Posterior vena cava (tissue), 2 donors: ENCODE results near the gene ZBTB48. TPM values are rescaled to one million over a fixed set of nuclear protein-coding genes. Genes with fewer than 3 reads are reported as not detected.
"Not testable (repeated sequence)": the region's sequence is repeated elsewhere in the genome, so short reads cannot be mapped to it uniquely, and the experiment has no call there.

Experiments used
- DNase-seq: peaks from one replicate; pipeline ENCODE4 v3.0.0-alpha.2; 2020; ENCODE audit warnings: low spot score
- intact Hi-C, 2 donors: fragments of 100-400 bp; cut with DNase I; formaldehyde crosslinking; loops; one replicate each; pipeline versions ENCODE4 v1.14.1 to v1.14.2; 2022 to 2023
- long read RNA-seq, 2 donors: library from polyadenylated mRNA; unstranded; transcript quantifications; one replicate each; pipeline ENCODE4 v2.0.0, GENCODE V29; 2020 to 2021
- total RNA-seq, 2 donors: library from RNA; stranded (reverse); fragmentation: NEBNext Ultra II Directional; extraction: Animal tissue kit (Norgen Biotek cat#: 25700); gene quantifications; one replicate each; pipeline ENCODE4 v1.2.1, GENCODE V29; 2021
- donor health status: DM: yes; HTN: yes; CAD: no.
- donor health status: DM: yes; HTN: yes; CAD: no.

Gene ZBTB48
- total RNA-seq = 10 to 100 TPM; 18.6 to 19.5 TPM
- long read RNA-seq, donor 1, partial matches to known transcripts = 2 of 5 reads
- long read RNA-seq, donor 1, other reads (novel, unspliced or antisense) = 3 of 5 reads
- long read RNA-seq, donor 2, partial matches to known transcripts = 5 of 51 reads
- long read RNA-seq, donor 2, other reads (novel, unspliced or antisense) = 42 of 51 reads

DNA sequence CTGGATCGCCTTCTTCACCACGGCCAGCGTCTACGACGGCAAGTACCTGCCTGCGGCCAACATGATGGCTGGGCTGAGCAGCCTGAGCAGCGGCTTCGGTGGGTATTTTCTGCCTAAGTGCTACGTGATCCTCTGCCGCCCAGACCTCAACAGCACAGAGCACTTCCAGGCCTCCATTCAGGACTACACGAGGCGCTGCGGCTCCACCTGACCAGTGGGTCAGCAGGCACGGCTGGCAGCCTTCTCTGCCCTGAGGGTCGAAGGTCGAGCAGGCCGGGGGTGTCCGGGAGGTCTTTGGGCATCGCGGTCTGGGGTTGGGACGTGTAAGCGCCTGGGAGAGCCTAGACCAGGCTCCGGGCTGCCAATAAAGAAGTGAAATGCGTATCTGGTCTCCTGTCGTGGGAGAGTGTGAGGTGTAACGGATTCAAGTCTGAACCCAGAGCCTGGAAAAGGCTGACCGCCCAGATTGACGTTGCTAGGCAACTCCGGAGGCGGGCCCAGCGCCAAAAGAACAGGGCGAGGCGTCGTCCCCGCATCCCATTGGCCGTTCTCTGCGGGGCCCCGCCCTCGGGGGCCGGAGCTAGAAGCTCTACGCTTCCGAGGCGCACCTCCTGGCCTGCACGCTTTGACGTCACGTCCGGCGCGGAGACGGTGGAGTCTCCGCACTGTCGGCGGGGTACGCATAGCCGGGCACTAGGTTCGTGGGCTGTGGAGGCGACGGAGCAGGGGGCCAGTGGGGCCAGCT, at the start of gene ZBTB48:
Gene ZBTB48 (plus strand): TSS at position 621 of the 745 bp plus-strand sequence. CDS start 616 bp downstream, outside the sequence.
- peak; percentile 100 for DNase-seq
- intact Hi-C loops = no loop called here

DNA sequence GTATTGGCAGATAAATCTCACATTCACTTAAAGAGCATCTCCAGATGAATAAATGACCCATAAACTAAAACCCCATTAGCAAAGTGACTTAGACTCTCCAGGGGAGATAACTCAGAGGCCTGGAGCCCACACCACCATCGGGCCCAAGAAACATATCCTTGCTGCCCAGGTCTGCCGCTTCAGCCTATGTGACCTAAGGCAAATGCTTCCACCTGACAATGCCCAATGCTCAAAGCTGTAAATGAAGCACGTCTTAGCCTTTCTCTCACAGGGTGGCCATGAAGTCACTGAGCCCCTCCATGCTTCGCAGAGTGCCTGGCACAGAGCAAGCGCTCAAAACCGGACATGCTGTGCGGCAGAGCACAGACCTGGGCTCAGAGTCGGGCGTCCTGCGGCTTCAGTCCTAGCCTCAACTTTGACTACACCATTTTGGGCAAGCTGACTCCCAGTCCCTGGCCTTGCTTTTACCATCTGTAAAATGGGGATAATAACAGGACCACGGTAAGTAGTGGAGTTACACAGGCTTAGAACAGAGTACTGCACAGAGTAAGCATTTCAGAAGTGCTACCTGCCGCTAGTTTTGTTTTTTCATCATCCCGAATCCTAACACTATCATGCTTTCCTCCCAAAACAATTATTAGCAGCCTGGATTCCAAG, 49.2 kb upstream of the ZBTB48 start:
- intact Hi-C loops = no loop called here
- peak; percentile 64 for DNase-seq

DNA sequence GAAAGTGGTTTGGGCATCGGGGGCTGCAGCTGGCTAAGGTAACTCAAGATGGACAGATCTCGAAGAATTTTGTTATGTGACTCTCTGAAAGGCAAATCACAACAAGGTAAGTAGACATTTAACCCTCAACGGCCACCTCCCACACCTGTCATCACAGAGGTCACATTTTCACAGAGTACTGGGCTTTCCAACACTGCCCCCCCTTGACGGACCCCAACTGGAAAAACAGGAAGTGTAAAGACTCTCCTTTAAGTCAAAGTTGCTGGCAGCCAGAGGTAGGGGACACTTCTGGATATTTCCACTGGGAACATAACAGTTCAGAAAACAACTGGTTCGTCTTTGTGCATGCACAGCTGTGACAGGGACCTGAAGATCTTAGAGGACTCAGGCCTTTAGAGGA, 47.8 kb upstream of the ZBTB48 start:
- intact Hi-C loops = no loop called here
- peak; percentile 43 for DNase-seq

DNA sequence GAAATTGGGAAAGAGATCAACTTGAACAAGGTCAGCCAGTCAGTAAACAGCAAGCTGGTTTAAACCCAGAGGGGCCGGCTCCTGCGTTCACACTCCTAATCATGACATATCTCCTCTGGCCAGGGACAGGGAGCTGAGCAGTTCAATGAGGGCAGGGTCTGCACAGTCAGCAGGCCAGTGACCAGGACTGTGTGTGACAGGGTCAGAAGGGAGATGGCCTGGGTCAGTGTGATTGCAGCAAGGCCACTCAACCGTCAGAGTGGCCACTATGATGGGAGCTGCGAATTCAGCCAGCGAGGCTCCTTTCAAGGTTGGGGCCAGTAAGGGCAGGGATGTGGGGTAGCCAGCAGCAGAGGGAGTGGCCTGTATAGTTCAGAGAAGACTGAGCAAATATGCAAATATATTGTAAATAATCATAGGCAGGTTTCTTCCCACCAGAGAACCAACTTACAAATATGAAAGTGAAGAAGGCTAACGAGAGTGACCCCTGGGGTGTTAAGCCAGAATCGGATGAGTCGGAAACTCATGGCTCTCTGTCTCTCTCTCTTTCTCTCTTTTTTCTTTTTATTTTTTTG, 45.5 kb upstream of the ZBTB48 start:
- intact Hi-C loops = no loop called here
- DNase-seq = peak; percentile 31

DNA sequence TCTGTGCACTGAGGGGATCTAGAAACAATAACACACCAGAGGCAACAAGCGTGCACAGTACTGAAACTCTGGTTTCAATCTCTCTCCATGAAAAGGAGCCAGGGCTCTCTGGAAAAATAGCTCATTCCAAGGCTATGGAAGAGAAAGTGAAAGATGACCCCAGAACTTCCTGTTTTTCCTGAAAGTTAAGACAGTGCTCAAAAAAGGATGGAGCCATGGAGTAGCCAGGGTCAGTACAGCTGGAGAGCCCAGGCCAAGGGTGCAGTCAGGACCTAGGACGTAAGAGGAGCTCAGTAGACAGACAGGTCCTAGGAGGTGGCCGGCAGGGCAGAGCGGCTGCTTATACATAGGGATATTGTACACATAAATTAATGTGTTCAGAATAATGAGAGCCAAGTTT, 44.6 kb upstream of the ZBTB48 start:
- intact Hi-C loops = no loop called here
- DNase-seq = peak; percentile 20

DNA sequence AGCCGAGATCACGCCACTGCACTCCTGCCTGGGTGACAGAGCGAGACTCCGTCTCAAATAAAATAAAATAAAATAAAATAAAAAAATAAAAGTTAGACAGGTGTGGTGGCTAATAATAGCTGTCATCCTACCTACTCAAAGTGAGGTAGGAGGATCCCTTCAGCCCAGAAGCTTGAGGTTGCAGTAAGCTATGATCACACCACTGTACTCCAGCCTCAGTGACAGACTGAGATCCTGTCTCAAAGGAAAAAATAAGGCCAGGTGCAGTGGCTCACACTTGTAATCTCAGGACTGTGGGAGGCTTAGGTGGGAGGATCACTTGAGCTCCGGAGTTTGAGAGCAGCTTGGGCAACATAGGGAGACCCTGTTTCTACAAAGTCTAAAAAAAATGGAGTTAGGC, 43.5 kb upstream of the ZBTB48 start:
- DNase-seq = no peak
- intact Hi-C loops = no loop called here

DNA sequence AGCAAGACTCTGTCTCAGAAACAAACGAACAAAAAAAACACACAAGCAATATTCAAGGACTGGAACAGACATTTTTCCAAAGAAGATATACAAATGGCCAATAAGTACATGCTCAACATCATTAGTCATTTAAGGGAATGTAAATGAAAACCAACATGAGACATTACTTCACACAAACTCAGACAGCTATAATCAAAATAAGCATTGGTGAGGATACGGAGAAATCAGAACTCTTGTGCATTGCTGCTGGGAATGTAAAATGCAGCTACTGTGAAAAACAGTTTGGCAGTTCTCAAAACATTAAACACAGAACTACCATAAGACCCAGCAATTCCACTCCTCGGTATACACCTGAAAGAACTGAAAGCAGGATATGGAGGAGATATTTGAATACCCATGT, 40.8 kb upstream of the ZBTB48 start:
- DNase-seq = no peak
- intact Hi-C loops = no loop called here

DNA sequence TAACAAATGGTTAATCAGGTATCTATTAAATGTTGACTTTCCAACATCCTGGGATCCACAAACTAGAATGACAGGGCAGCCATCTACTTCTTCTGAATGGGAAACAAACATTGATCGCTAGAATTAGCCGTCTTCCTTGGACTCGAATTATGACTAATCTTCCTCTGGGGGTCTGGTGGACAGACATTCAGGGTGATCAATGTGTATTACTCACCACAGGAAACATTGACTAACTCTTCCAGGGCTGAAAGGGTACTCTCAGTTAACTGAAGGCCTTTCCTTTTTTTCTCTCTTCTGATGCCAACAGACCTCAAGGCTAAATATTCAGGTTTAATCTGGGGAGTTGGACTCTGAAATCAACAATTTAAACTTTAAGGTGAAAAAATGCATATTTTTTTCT, 35.0 kb upstream of the ZBTB48 start:
- intact Hi-C loops = no loop called here
- no peak for DNase-seq

DNA sequence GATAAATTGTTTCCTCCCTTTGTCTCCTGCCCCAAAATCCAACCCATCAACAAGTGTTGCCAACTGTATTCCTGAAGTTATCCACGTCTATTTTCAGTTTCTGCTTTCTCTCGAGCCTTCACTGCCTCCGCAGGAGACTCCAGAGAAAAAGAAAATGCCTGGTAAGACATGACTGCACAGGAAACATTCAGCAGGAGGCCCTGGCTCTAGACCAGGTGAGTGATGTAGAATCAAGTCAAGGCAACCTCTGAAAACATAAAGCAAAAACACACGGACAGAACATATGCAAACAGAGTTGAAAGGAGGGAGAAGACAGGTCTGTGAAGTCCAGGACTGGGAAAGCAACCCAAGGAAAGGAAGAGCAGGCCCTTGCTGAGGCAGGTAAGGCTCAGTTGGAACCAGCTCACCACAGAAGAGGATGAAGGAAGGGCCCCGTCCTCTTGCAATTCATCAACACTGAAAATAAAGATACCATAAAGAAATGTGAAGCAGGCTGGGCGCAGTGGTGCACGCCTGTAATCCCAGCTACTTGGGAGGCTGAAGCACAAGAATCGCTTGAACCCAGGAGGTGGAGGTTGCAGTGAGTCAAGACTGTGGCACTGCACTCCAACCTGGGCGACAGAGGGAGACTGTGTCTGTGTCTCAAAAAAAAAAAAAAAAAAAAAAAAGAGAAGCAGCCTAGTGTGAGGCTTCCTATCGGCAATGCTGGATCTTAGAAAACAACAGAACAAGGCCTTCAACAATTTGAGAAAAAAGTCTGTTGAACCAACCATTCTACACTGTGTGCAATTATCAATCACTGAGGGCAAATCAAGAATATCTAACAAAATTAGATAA, 34.3 kb upstream of the ZBTB48 start:
- peak; percentile 25 for DNase-seq
- intact Hi-C loops = no loop called here

DNA sequence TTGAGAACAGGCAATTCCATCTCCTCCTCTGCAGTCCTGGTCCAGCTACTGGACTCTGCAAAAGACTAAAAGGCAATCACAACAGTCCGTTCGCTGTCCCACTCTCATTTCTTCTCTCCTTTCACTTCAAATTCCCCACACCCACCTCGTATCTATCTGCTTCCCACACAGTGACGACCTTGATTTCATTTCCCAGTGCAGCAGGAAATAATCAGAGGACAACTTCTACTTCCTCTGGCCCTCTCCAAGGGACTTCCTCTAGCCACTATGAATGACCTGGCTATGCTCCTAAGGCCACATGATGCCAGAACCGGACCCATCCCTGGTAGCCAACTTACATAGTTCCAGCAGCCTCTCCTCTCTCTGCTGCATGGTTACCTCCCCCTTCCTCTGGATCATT, 33.5 kb upstream of the ZBTB48 start:
- DNase-seq = peak; percentile 20
- intact Hi-C loops = no loop called here

DNA sequence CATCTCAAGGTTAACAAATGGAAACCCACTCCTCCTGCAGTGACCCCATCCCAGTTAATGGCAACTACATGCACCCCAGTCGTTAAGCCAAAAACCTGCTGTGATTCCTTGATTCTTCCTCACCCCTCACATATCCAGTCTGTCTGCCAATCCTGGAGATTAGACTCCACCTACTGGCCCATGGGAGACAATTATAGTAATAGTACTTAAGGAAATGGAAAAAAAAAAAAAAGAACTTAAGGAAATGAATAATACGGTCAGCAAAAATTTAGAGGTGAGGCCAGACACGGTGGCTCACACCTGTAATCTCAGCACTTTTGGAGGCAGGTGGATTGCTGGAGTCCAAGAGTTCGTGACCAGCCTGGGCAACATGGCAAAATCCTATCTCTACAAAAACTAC, 32.5 kb upstream of the ZBTB48 start:
- intact Hi-C loops = no loop called here

DNA sequence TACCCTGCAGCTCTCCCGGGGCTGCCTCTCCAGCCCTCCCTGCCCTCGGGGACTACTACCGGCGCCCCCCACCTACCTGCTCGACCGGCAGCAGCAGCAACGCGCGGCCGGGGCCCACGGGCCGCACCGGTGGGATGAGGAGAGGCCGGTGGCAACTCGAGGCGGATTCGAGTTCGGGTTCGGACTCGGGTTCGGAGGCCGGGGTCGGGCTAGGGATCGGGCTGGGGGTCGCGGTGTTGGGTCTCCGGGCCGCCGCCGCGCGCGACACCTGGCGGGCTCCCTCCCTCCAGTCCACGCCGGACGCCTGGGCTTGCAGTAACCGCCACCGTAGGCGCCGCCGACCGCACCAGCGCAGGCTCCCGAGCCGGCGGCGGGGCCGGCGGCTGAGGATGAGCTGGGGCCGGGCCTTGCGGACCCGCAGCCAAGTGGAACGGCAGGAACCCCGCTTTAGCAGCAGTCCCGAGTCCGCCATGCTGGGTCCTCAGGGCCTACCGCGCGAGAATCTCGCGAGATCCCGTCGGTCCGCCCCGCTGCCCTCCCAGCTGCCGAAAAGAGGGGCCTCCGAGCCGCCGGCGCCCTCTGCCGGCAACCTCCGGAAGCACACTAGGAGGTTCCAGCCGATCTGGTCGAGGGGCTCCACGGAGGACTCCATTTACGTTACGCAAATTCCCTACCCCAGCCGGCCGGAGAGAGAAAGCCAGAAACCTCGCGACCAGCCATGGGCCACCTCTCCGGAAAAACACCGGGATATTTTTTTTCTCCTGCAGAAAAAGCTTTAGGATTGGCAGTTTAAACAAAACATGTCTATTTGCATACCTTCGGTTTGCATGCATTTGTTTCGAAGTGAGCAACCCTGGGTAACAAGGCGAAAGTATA, 25.5 kb upstream of the ZBTB48 start, which contains the start of gene NOL9:
Gene NOL9 (minus strand): TSS at position 483 of the 876 bp plus-strand sequence. CDS start 11 bp downstream, at position 472.
- intact Hi-C loops = loop anchor here in 1 of 2 donors (10.0 kb wide), 1 partner anchor 81 kb away; no protein-coding TSS in a partner anchor
- DNase-seq = peak; percentile 99

More for the DNA sequence above, 32.5 kb upstream of the ZBTB48 start:
- DNase-seq = no peak

DNA sequence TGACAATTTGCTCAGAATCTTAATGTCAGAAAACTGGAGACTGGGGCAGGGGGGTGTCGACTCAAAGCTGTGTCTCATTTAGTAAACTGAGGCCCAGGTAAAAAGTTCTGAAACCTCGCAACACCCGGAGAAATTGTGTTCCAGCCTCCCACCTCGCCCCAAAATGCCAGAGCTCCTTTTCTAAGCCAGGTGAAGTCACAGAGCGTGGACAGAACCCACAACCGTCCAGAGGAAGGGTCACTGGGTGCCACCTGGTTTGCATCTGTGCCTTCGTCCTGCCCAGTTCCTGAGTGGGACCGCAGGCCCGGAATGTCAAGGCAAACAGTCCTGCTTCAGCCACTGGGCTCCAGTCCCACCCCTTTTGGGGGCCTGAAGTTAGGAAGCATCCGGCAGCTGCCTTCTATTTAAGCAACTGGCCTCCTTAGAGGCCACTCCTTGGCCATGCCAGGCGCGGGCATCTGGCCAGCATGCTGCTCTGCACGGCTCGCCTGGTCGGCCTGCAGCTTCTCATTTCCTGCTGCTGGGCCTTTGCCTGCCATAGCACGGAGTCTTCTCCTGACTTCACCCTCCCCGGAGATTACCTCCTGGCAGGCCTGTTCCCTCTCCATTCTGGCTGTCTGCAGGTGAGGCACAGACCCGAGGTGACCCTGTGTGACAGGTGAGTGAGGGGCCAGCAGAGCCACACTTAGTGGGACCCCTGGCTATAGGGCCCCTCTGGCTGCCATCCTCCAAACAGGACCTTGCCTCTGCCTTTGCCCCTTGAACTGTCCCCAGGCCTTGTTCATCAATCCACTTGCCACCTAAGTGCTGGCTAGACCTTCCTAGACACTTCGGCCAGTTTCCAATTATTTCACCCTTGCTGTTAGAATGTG, 24.7 kb upstream of the ZBTB48 start, which contains the start of gene TAS1R1:
Gene TAS1R1 (plus strand): TSS at position 401 of the 872 bp plus-strand sequence. CDS start 67 bp downstream, at position 468.
- intact Hi-C loops = loop anchor here in 1 of 2 donors (10.0 kb wide), 1 partner anchor 80 kb away; no protein-coding TSS in a partner anchor
- no peak for DNase-seq

DNA sequence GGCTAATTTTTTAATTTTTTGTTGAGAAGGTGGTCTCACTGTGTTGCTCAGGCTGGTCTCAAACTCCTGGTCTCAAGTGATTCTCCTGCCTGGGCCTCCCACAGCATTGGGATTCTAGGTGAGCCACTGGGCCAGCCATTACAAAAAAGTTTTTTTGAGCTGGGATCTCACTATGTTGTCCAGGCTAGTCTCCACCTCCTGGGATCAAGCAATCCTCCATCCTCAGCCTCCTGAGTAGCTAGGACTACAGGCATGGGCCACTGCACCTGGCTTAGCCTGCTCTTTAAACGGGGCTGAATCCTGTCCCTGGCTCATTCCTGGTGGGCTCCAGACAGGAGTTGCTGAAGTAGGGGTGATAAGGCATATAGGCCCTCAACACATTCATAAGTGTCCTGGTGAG, 22.2 kb upstream of the ZBTB48 start:
- intact Hi-C loops = loop anchor here in 1 of 2 donors (10.0 kb wide), 1 partner anchor 77 kb away; no protein-coding TSS in a partner anchor
- no peak for DNase-seq

DNA sequence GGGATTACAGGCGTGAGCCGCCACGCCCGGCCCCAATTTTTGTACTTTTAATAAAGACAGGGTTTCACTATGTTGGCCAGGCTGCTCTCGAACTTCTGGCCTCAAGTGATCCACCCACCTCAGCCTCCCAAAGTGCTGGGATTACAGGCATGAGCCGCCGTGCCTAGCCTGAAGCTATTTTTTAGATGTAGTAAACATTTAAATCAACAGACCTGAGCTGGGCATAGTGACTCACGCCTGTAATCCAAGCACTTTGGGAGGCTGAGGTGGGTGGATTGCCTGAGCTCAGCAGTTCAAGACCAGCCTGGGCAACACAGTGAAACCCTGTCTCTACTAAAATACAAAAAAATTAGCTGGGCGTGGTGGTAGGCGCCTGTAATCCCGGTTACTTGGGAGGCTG, 20.6 kb upstream of the ZBTB48 start:
- not testable (repeated sequence) for DNase-seq
- intact Hi-C loops = loop anchor here in 1 of 2 donors (10.0 kb wide), 1 partner anchor 76 kb away; no protein-coding TSS in a partner anchor

DNA sequence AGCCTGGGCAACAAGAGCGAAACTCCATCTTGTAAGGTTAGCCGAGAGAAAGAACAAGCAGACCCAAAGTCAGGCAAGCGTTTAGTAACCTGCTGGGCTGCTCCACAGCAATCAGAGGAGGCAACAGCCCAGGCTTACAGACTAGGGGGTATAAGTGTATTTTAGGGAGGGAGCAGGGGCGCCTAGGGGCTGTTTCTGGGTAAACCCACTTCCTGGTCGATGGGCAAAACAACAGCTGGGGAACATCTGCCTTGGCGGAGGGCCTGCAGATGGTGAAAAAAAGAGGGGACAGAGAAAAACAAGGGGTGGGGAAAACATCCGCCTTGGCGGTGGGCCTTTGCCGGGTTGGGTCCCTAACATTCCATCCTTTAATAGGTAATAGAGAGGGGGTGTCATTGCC, 19.5 kb upstream of the ZBTB48 start:
- intact Hi-C loops = no loop called here
- no peak for DNase-seq

DNA sequence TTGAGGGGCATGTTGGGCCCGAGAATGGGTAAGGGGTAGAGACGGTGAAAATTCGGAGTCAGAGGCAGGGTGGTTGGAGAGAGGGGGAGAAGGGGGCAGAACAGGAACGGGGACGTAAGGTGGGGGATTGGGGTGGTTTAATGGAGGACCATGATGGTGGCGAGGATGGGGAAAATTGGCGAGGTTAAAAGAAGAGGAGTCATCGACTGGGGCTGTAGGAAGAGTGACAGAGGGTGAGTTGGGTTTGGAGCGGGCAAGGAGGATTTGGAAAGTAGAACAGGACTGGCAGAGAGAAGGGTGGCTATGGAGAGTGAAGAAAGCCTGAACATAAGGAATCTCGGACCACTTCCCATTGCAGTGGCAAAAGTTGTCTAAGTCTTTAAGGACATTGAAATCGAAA, 10.8 kb upstream of the ZBTB48 start:
- no peak for DNase-seq
- intact Hi-C loops = loop anchor here in 1 of 2 donors (5.0 kb wide), 1 partner anchor 203 kb away; no protein-coding TSS in a partner anchor
